ENCODE measurements around the gene PTPMT1.
A peak's percentile ranks its signal among the peaks of the same experiment; 100 is the strongest.
"Not testable (repeated sequence)": the region's sequence is repeated elsewhere in the genome, so short reads cannot be mapped to it uniquely, and the experiment has no call there.

The PTPMT1 gene

DNA sequence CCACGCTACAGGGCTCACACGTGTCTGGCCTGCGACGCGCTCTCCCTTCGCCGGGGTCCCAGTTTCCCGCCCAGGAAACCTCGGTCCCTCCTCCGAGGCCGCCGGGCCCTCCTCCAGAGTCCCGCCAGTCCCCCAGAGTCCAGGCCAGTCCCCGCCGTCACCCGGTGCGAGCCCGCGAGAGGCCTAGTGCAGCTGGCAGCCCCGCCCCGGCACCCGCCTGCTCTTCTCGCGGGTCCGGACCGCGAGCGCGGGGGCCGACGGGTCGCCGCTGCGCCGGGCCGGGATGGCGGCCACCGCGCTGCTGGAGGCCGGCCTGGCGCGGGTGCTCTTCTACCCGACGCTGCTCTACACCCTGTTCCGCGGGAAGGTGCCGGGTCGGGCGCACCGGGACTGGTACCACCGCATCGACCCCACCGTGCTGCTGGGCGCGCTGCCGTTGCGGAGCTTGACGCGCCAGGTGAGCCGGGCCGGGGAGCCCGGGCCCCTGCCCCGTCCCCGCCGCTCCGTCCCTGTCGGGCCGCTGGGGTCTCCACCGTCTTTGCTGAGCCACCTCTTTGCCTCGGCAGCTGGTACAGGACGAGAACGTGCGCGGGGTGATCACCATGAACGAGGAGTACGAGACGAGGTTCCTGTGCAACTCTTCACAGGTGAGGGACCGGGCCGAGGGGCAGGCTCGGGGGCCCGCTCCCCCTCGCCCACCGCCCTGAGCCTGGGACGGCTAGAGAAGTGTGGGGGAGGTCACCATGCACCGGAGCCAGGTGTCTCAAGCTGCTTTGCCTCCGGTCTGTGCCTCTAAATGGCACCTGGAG is at the start of gene PTPMT1:
PTPMT1 (plus strand) TSS at position 260 of the 809 bp plus-strand sequence; CDS start at position 284, 24 bp downstream.
- DNase-seq (ENCODE audit: low spot score), result peak; percentile 66

GRCh38 chr11:47516155-47516554 is 49.2 kb upstream of the PTPMT1 start:
- DNase-seq (ENCODE audit: low spot score), result no peak

DNA sequence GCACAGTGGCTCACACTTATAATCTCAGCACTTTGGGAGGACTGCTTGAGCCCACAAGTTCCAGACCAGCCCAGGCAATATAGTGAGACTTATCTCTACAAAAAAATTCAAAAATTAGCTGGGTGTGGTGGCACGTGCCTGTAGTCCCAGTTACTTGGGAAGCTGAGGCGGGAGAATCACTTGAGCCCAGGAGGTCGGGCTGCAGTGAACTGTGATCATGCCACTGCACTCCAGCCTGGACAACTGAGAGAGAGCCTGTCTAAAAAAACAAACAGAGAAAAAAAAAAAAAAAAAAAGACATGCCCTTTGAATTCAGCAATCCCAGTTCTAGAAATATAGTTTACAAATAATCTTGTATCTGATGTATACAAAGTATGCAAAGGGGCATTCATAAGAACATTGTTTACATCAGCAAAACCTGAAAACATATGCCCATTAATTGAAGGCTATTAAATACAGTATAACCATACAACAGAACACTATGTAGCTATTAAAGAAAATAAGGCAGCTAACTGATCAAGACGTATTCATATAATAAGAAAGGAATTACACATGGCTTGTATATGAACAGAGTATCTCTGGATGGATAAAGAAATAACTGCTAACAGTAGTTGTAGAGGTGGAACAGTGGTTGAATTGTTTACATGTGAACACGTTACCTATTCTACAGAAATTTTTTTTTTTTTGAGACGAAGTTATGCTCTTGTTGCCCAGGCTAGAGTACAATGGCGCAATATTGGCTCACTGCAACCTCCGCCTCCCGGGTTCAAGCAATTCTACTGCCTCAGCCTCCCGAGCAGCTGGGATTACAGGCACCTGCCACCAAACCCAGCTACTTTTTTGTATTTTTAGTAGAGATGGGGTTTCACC is 48.2 kb upstream of the PTPMT1 start:
- DNase-seq (ENCODE audit: low spot score), result no peak

- DNase-seq (ENCODE audit: low spot score), result no peak
These were observed 47.0 kb upstream of the PTPMT1 start for GRCh38 chr11:47518212-47518964.

GRCh38 chr11:47523490-47524225 is 41.7 kb upstream of the PTPMT1 start:
- no peak for DNase-seq (ENCODE audit: low spot score)

DNA sequence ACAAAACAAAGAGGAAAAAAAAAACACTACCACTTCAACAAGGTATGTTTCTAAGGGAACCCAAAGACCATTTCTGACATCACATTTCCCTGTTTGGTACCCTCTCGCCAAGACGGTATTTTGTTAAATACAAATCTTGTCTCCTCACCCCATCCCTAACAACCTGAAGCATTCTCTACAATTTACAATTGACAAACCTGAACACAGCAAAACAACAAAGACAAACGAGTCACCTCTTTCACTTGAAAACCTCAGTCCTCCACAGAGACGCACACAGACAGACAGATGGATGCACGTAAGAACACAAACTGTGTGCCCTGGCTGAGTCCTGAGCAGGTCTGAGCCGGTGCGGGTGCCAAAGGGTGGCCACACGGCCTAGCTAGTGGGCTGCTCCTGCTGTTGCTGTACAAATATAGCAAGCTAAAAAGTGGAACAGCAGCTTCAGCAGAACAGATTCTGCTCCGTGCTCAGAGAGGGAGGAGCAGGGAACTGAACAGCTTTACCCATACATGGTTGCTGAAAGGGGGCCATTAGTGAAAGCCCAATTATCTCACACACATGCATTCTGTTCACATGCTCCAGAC is 41.0 kb upstream of the PTPMT1 start:
- DNase-seq (ENCODE audit: low spot score), result no peak

DNA sequence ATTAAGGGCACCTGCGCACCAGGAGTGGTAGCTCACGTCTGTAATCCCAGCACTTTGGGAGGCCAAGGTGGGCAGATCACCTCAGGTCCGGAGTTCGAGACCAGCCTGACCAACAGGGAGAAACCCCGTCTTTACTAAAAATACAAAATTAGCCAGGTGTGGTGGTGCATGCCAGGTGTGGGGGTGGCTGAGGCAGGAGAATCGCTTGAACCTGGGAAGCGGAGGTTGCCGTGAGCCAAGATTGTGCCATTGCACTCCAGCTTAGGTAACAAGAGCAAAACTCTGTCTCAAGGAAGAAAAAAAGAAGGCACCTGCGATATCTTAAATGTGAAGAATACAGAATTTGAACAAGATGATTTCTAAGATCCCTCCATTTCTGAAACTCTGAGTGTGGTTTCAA is 39.4 kb upstream of the PTPMT1 start:
- not testable (repeated sequence) for DNase-seq (ENCODE audit: low spot score)

GRCh38 chr11:47527186-47527585 is 38.2 kb upstream of the PTPMT1 start:
- DNase-seq (ENCODE audit: low spot score), result no peak

DNA sequence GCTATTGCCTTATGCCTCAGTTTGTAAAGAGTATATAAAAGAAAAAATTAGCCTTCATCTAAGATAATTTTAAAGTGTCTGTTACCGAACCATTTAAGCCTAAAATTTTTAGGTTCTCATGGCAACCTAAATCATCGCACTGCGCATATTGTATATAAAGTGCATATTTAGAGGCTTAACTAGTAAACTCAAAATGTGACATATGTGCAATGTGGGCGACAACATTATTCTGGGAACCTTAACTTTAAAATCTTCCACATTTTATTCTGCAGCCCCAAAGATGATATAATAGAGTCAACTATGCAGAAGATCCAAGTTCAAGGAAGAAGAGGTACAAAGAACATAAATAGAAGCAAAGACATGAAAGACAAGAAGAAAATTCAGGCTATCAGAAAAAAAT is 35.4 kb upstream of the PTPMT1 start:
- no peak for DNase-seq (ENCODE audit: low spot score)

- not testable (repeated sequence) for DNase-seq (ENCODE audit: low spot score)
These were observed 34.7 kb upstream of the PTPMT1 start for GRCh38 chr11:47530721-47531120.

- no peak for DNase-seq (ENCODE audit: low spot score)
These were observed 33.7 kb upstream of the PTPMT1 start for GRCh38 chr11:47531666-47532065.

DNA sequence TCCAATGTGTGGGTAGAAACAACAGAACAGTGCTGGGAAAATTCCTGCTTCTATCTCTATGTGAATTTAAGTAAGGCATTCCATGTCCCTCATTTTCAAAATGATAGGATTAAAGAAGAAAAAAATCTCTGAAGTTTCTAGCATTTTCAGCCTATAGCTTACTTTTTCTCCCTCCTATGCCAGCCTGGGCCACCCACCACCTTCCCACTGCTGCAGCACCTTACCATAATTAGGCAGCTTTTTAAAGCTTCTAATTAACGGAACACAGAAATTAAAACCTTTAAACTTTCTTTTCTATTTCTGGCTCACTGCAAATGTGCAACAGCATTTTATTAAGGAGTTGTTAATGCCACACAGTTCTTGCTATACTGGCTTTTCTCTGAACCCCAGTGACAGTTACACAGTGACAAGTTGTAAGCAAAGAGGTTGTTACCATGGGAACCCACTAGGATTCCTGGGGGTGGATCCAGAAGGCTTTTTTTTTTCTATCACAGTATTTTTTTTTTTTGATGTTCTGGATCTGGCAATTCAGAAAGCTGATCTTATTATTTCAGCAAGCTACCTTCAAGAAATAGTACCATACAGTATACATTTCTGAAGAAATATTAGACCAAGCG is 32.7 kb upstream of the PTPMT1 start:
- DNase-seq (ENCODE audit: low spot score), result no peak

GRCh38 chr11:47533690-47534151 is 31.7 kb upstream of the PTPMT1 start:
- no peak for DNase-seq (ENCODE audit: low spot score)

DNA sequence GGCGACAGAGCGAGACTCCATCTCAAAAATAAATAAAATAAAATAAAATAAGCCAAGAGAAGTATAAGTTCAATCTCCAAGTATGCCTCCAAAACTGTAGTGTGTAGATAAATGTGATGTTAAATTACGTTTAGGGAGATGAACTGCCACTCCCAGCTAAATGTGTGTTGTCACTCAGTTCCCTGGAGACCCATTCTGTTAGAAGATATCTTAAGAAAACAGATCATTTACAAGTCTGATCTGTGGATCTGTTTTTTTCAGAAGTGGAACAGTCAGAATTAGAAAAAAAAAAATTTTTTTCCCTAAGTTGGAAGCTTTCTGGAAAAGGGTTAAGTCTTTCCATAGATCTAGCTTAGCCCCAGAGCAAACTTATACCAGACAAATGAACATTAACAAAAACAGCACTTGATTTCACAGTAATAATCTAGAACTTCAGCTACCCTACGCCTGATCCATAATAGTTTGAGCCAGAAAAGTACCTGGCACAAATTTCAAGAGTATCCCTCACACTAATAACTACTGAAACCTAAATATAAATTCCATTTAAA is 30.6 kb upstream of the PTPMT1 start:
- no peak for DNase-seq (ENCODE audit: low spot score)

DNA sequence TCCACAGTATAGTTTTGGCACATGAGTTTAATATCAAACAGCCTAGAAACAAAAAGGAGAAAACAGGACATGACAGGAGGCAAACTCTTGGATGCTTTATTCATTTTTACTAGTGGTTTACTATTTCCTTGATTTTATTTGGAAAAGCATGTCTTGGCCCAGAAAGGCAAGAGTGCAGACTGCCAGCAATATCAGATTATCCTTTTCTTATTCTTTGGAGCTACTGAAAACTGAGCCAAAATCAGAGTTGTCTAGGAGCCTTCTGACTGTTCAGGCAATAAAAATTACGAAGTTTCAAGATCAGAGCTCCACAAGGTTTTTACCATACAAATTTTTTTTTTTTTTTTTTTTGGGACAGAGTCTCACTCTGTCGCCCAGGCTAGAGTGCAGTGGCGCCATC is 28.5 kb upstream of the PTPMT1 start:
- no peak for DNase-seq (ENCODE audit: low spot score)

- no peak for DNase-seq (ENCODE audit: low spot score)
These were observed 26.4 kb upstream of the PTPMT1 start for GRCh38 chr11:47538741-47539565.

DNA sequence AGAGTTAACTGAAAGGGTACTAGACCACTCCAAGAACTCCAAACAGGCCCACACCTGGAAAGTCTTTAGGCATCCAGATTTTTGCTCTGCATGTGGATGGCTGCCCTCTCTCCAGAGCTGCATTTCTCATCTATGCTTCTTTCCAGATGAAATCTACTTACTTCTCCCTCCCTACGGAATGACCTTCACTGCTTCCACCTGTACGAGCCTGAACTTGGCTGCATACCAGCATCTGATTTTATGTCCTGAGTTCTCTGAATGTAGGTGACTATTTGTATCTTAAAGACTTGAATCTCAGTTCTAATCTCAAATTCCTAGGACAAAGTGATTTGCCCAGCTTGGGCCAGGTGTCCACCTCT is 25.7 kb upstream of the PTPMT1 start:
- DNase-seq (ENCODE audit: low spot score), result no peak

- no peak for DNase-seq (ENCODE audit: low spot score)
These were observed 24.3 kb upstream of the PTPMT1 start for GRCh38 chr11:47541070-47541469.

GRCh38 chr11:47545298-47545697 is 20.1 kb upstream of the PTPMT1 start:
- DNase-seq (ENCODE audit: low spot score), result no peak

DNA sequence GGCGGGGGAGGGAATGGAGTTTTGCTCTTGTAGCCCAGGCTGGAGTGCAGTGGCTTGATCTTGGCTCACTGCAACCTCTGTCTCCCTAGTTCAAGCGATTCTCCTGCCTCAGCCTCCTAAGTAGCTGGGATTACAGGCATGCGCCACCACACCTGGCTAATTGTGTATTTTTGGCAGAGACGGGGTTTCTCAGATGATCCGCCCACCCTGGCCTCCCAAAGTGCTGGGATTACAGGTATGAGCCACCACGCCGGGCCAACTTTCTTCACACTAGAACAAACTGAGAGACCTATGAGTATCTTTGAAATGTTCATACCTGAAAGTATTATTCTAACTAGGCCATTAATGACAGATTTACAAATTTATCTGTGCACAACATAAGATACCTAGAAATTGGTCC is 19.1 kb upstream of the PTPMT1 start:
- not testable (repeated sequence) for DNase-seq (ENCODE audit: low spot score)
